ENCODE data around the gene AFG1L.
"Not testable (repeated sequence)": the region's sequence is repeated elsewhere in the genome, so short reads cannot be mapped to it uniquely, and the experiment has no call there.

The AFG1L gene

DNA sequence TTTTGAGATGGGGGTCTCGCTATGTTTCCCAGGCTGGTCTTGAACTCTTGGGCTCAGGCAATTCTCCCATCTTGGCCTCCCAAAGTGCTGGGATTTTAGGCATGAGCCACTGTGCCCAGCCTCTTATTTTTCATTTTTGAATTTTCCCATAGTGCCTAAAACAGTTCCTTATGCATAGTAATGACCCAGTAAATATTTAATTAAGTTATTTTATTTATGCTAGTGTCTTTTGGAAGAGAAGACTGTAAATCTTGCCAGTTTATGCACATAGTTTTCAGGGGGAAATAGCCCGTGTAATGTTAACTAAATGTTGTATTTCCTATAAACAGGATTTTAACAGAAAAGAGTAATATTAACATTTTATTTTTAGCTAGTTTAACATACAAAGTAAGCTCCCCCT, 60.3 kb downstream of the AFG1L start:
- no peak for DNase-seq

DNA sequence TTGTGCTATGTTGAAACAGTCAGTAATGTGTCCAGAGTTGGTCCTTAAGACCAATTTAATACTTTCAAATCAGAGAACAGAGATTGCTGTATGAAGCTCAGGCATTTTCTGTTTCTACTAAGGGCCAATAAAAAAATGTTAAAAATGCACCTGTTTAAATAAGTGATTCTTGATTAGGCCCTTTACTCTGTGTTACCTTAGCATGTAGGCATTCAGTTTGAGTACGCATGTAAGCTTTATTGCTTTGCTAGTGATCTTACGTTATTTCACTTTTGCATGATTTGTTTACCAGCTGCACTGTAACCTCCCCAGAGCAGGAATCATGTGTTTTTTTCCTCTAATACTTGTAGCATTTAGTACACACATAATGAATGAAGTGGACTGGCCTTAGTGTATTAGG, 61.0 kb downstream of the AFG1L start:
- no peak for DNase-seq

DNA sequence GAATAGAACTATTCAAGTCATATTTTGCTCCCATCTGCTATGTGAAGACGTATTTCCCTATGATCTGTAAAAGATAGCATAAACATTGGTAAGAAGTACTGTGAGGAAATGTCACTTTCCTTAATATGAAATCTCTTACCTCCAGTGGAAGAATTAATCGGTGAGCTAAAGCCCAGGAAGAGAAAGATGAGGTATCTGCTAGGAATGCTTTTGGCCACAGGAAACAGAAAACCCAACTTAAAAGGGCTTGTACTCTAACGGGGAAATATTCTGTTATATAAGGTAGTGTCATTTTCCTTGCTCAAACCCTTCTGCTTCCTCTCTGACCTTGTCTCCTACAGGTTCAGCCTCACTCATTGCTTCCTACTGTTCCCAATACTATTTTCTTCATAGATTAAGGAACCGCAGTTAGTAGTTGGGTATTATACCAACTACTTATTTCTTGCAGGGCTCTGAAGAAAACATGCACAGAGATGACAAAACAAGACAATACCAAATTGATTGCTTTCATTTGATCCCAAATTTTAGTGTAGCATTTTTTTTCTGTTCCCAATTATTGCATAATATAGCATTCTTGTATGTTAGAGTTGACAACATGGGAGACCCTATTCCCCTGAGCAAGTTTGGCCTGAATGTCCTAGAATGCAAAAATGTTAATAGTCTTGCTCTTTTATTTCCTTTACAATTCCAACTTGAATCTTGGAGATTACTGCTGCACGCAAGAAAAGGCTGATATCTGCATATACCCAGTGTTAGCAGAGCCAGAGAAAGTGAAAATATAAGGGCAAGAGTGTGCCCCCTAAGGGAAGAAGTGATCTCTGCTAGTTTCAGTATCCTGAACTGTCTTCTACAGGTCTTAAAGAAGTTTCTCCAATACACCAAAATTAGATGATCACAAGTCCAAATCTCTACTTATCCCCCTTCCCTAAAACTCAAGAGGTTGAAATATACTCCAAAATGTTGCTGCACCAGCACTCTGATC, 65.3 kb downstream of the AFG1L start:
- DNase-seq: no peak

DNA sequence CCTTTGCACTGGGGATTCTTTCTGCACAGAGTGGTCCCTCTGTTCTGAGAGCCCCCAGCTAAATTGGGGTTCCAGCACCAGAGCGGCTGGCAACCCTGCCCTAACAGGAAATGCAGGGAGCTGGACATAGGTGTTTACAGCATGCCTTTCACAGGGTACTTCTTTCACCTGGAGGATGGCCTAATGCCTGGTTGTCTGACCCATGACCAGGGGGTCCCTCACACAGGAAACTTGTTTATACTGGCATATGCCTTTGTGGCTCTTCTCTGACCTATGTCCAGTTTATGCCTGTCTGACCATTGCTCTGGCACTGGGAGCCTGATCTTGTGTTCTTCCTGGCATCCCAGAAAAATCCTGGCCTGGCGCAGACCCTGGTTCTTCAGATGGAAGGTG, 66.1 kb downstream of the AFG1L start:
- DNase-seq: no peak

DNA sequence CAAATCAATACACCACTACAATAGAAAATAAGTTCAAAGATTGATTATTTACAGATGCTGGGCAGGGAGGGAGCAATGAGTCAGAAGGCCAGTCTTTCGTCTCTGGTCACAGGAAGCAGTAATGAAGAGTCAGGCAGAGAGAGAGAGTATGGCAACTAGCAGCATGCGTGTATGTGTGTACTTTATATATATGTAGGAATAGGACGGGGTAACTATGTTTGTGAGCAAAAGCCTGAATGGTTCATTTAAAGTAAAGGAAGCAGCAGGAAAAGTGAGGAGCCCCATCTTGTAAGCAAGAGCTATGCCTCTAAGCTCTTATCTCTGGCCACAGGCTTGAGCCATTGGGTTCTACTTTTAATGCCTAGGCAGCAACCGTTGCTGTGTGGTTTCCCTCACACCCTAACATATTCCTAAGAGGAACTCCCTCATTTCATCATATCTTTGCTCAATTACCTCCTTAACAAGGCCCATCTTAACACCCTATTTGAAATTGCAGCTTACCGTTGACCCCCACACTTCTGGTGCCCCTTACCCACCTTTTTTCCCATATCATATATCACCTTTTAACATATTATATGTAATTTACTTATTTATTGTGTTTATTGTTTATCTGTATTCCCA, 66.6 kb downstream of the AFG1L start:
- DNase-seq: no peak

DNA sequence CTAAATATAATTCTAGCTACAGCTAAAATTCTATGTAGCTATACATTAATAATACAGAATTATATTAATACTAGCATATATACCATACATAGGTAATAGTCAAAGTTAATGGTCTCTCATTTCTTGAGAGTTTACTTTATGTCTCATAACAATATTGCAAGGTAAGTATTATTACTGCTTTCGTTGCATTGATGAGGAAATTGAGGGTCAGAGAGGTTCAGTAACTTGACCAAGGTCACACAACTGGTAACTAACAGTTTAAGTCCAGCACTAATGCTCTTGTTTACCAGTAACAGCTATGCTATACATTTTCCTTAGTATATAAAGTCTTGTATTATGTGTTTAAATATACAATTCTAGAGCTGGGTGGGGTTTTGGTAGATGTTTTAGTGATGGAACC, 67.6 kb downstream of the AFG1L start:
- no peak for DNase-seq

DNA sequence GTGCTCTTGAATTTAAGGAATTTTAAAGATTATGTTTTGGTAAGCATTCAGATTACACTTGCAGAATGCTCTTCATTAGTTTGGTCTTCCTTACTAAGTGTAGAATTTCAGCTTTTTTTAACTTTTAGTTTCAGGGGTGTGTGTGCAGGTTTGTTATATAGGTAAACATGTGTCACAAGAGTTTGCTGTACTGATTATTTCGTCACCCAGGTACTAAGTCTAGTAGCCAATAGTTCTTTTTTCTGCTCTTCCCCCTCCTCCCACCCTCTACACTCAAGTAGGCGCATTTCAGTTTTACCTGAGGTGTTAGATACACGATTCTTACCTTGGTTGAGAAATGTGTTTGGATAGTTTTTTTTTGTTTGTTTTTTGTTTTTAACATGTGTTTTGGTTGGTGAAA, 68.3 kb downstream of the AFG1L start:
- no peak for DNase-seq

DNA sequence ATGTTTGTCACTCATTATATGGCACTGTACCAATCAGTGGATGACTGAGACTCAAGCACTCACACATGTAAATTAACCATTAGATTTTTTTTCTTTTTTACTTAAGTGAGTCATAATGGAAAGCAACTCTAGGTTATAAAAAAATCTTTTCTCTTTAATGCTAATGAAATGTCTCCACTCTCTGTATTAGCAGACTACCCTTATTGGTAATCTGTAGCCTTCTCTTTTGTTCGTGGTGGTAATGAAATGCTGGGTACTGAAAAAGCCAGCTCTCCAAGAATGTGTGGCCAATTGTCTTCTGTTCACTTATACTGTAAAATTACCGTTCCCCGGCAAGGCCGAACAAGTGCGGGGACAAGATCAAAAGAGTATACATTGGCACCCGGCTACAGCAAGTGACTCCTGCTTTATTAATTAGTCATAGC, 69.0 kb downstream of the AFG1L start:
- DNase-seq: no peak

DNA sequence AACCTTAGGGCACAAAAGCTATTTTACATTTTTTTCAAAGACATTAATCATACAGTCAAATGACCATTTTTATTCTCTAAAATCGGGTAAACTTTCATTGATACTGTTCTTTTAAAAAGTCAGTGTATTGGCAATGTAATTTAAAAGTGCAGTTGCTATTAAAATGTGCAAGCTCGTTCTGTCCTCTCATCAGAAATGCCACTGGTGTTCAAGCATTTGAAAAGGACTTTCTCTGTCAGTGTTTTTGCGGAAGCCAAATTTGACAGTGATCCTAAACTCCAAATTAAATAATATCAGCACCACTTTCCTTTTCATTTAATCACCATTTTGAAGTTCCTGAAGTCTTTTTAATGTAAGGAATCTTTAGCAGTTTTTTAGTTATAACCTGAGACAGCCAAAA, 69.6 kb downstream of the AFG1L start:
- no peak for DNase-seq

DNA sequence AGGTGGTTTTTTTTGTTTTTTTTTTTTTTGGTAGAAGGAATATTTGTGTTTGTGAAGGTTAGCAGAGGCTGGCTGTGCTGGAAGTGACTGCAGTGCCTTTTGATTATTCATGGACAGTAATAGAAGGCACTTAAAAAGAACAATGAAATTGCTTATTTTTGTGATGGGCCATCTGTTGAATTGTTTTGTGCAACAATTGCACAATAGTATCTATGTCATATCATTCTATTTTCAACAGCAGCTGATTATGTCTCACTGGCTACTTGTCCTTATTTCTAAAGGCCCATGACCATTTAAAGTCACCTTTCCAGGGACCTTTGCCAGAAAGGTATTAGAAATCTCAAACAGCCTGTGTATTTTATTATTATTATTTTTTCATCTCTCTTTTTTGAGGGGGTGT, 70.6 kb downstream of the AFG1L start:
- no peak for DNase-seq

DNA sequence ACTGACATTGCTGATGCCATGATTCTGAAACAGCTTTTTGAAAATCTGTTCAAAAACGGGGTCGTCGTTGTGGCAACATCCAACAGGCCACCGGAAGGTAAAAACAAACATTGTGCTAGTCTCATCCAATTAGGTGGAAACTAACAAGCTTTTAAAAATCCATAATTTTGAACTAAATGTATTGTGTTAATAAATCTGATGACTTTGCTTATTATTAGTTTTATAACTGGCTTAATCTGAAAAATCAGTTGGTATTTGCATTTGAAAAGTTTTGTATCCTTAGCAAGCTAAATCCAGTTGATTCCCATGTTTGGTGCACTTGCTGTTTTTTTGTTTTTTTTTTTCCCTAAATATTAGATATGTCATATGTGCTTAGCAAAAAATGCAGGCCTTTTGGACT, 71.4 kb downstream of the AFG1L start:
- no peak for DNase-seq

DNA sequence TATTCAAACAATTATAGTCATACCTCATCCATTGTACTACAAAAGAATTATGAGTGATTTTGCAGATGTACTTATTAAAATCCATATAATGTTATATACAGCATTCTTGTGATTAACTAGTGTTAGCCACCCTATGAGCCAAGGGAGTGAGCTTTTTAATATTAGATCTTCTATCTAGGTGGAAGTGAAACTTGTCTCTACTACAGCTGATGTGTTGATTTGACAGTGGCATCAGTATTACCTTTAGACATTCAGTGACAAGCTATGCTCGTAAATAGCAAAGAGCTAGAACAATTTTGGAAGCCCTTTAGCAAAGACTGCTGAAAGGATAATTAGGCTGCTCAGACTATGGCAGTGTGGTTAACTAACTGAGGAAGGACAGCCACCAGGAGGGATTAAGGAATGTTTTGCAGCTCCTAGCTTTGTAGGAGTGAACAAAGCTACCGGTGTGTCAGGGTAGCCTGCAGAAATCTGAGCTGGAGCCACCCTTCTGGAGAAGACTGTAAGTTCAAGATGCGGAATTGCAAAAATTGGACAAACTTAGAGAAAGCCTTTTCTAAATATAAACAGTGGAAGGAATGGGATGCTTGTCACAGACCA, 73.7 kb downstream of the AFG1L start:
- DNase-seq: no peak

DNA sequence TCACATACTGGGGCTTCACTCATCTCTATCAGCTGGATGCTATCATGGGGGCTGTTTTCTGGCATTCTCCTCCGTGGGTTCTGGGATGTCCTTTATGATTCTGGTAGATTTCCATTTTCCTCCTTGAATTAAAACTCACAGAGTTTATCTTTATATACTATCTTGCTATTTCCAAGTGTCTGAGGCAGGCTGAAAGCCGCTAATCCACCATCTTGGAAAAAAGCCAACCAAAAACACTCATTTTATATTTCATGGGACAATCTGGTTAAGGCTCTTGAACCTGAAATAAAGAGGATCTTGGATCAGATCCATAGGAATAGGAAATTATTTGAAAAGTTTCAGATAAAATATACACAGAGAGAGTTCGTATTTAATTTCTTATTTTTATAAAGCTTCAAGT, 86.0 kb downstream of the AFG1L start:
- no peak for DNase-seq

DNA sequence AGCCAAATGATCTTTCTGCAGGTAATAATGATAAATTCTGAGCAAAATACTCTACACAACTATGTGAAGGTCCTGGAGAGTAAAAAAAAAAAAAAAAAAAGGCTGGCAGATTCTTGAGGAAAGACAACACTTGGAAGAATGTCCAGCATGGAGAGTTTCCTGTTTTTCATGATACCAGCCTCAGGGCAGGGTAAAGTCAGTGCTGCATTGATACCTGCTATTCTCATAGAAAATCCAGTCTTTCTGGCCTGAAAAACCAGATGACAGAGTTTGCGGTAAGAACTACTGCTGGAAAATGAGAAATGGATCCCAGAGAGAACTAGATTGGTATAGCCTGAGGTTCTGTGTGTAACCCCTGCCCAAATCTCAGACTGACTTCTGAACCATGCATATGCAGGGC, 89.1 kb downstream of the AFG1L start:
- DNase-seq: no peak

DNA sequence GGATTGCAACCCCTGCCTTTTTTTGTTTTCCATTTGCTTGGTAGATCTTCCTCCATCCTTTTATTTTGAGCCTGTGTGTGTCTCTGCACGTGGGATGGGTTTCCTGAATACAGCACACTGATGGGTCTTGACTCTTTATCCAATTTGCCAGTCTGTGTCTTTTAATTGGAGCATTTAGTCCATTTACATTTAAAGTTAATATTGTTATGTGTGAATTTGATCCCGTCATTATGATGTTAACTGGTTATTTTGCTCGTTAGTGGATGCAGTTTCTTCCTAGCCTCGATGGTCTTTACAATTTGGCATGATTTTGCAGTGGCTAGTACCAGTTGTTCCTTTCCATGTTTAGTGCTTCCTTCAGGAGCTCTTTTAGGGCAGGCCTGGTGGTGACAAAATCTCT, 94.3 kb downstream of the AFG1L start:
- not testable (repeated sequence) for DNase-seq

DNA sequence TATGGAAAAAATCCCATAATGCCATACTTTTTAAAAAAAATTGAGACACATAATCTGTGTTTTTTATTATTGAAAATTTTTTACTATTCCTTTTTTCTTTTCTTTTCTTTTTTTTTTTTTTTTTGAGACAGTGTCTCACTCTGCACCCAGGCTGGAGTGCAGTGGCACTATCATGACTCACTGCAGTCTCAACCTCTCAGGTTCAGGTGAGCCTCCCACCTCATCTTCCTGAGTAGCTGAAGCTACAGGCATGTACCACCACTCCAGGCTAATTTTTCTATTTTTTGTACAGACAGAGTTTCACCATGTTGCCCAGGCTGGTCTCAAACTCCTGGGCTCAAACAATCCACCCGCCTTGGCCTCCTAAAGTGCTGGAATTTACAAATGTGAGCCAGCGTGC, 100.4 kb downstream of the AFG1L start:
- DNase-seq: no peak

DNA sequence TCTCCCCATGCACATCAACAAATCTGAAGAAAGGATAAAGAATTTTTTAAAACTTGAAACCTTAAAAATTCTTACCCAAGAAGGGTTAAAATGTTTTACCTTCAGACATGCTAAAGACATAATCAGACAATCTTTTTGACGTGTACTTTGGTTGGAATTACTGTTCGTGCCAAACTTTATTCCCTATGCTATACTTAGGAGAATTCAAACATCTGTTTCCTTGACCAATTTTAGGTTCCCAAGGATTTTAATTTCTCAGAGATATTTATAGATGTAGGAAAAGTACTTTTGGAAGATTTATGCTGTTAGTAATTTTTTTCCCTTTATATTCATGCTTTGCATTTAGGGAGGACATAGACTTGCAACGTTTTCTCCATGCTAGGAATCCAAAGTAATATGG, 108.4 kb downstream of the AFG1L start:
- DNase-seq: no peak

DNA sequence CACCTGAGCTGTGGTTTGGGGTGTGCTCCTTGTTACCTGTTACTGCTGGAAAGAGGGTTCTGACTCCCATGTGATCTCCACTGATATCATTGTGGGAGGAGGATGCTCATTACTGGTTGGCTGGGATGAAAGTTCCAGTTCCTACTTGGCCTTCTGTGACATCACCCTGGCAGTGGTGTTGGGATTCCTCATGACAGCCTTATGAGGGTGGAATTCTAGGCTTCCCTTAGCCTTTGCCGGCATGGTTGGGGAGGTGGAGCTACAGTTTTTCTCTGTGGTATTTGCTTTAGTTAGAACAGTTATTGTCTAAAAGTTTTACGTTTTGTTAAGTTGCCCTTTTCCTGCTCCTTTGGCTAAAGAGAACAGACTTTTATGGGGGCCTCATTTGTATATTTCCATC, 112.1 kb downstream of the AFG1L start:
- DNase-seq: no peak

DNA sequence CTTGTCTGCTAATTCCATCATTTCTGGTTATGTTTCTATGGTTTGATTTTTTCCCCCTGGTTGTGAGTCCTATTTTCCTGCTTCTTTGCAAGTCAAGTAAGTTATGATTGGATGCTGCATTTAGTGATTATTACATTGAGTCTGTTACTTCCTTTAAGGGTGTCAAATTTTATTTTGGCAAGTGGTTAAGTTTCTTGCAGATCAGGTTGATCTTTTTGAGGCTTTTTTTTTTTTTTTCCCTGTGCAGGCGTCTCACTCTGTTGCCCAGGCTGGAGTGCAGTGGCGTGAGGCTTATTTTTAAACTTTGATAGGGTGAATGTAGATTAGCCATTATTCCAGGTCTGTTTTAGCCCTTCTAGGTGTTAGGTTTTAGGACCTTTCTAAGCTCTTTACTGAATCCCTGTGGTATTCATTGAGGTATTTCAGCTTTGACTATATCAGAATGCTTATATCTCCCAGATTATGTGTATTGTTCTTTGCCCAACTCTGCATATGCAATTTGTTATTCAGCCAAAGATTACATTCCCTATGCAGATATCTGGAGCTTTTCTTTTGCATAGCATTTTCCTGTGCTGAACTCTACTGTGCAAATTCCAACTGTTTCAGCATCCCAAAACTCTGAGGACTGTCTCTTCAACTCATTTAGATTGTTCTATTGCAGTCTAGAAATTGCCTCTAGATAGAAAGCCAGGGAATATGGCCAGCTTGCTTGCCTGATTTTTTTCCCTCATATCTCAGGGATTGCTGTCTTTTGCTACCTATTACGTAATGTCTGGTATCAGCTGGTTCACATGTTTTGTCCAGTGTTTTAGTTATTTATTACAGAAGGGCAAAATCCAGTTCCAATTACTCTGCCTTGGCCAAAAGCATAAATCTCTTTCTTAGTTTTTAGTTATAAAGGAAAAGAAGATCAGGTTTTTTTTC, 113.3 kb downstream of the AFG1L start:
- no peak for DNase-seq

DNA sequence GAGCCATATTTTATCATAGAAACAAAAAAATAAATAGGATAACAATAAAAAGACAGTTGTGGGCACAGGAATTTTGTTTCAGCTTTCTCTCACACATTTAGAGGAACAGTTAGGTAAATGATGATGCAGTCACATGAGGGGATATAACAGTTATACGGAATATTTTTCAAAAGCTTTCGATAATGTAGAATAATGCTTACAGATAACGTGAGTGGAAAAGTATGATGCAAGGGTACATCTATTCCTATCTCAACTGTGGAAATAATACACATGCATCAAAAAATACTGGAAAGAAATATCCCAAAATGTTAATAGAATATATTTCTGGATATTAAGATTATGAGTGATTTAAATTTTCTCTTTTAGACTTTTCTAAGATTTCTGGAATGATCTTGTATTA, 114.0 kb downstream of the AFG1L start:
- no peak for DNase-seq

DNA sequence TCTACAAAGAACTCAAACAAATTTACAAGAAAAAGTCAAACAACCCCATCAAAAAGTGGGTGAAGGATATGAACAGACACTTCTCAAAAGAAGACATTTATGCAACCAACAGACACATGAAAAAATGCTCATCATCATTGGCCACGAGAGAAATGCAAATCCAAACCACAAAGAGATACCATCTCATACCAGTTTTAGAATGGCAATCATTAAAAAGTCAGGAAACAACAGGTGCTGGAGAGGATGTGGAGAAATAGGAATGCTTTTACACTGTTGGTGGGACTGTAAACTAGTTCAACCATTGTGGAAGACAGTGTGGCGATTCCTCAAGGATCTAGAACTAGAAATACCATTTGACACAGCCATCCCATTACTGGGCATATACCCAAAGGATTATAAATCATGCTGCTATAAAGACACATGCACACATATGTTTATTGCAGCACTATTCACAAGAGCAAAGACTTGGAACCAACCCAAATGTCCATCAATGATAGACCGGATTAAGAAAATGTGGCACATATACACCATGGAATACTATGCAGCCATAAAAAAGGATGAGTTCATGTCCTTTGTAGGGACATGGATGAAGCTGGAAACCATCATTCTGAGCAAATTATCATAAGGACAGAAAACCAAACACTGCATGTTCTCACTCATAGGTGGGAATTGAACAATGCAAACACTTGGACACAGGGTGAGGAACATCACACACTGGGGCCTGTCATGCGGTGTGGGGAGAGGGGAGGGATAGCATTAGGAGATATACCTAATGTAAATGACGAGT, 121.4 kb downstream of the AFG1L start:
- DNase-seq: not testable (repeated sequence)

DNA sequence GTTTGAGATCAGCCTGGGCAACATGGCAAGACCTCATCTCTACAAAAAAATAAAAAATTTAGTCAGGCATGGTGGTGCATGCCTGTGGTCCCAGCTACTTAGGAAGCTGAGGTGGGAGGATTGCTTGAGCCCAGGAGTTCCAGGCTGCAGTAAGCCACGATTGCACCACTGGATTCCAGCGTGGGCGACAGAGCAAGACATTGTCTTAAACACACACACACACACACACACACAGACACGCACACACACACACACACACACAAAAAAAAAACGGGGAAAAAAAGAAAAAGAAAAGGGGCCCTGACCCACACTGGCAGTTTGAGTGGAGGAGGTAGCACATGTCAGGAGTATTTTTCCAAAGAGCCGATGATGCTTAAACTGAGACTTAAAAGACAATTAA, 122.2 kb downstream of the AFG1L start:
- DNase-seq: no peak

Measured in stimulated activated CD8-positive, alpha-beta memory T cell treated with anti-CD3 and anti-CD28 coated beads, Interleukin-4, amount 100 ng/mL, for 48 hours (primary cell).